ENCODE data around the gene PAK6.

Gene PAK6

GRCh38 chr15:40312370-40313158 lies 73.7 kb downstream of the PAK6 start:
- no peak for DNase-seq

GRCh38 chr15:40313531-40314398 lies 74.9 kb downstream of the PAK6 start:
- no peak for DNase-seq

- DNase-seq = peak in 1 of 2 experiments; percentile 12
These were observed 75.9 kb downstream of the PAK6 start for GRCh38 chr15:40314723-40315276.

- DNase-seq = no peak
These were observed 78.1 kb downstream of the PAK6 start for GRCh38 chr15:40316931-40317330.

- no peak for DNase-seq
These were observed 78.7 kb downstream of the PAK6 start for GRCh38 chr15:40317580-40317979.

GRCh38 chr15:40320409-40320808 lies 81.5 kb downstream of the PAK6 start:
- no peak for DNase-seq

- peak in 1 of 2 experiments; percentile 62 for DNase-seq
These were observed 82.1 kb downstream of the PAK6 start for GRCh38 chr15:40320931-40321371.

- no peak for DNase-seq
These were observed 83.8 kb downstream of the PAK6 start for GRCh38 chr15:40322531-40323238.

GRCh38 chr15:40323239-40323952 lies 84.5 kb downstream of the PAK6 start, which contains the start of gene INAFM2:
TSS of gene INAFM2 (plus strand) at chr15:40323692. CDS start at chr15:40324056, 364 bp downstream.
- peak; percentile 63 to 87 for DNase-seq

- no peak for DNase-seq
These were observed 85.4 kb downstream of the PAK6 start for GRCh38 chr15:40323953-40324937.

GRCh38 chr15:40325188-40325587 lies 86.3 kb downstream of the PAK6 start:
- no peak for DNase-seq

GRCh38 chr15:40325700-40326099 lies 86.8 kb downstream of the PAK6 start:
- no peak for DNase-seq

Data from SW 1271 (cell line).